H1 (cell line): ENCODE measurements around the gene SEMA4D. TPM values are rescaled to one million over a fixed set of nuclear protein-coding genes. Genes with fewer than 3 reads are reported as not detected.

Source experiments
- CTCF ChIA-PET: fragments of 300-600 bp; sonication (Branson Sonifier 250); formaldehyde crosslinking; loops from one replicate; lab custom pipeline; 2021; ENCODE audit not compliant: partially characterized antibody; lab: Charles Lee
- POLR2A ChIA-PET: fragments of 300-600 bp; sonication (Branson Sonifier 250); formaldehyde crosslinking; loops from one replicate; lab custom pipeline; 2021; ENCODE audit warnings: inconsistent platforms; ENCODE audit not compliant: partially characterized antibody; lab: Charles Lee
- DNase-seq, 2 experiments: peaks; one replicate each; pipeline versions ENCODE4 v3.0.0 to v3.0.0-alpha.2; 2010 to 2022; ENCODE audit warnings: low spot score in 2 of 2, low read depth in 1 of 2, mixed read lengths in 1 of 2
- FAIRE-seq: peaks from 2 replicates; lab custom pipeline; 2011; peaks lifted over from hg19 to GRCh38; lab: Jason Lieb, UNC
- H2AFZ ChIP-seq: 2 replicates; pipeline ENCODE4 v1.8.1; 2012; ENCODE audit warnings: low read length, inconsistent platforms
- H2AK5ac ChIP-seq: 2 replicates; pipeline ENCODE4 v1.6.1; 2013; ENCODE audit warnings: low read depth, low read length
- H2BK120ac ChIP-seq: replicated peaks from 2 replicates; pipeline ENCODE3; 2013; ENCODE audit warnings: low read depth, low read length, inconsistent platforms
- H2BK12ac ChIP-seq: 2 replicates; pipeline ENCODE4 v1.6.1; 2013; ENCODE audit warnings: low read depth, low read length
- H2BK15ac ChIP-seq: 2 replicates; pipeline ENCODE4 v1.6.1; 2013; ENCODE audit warnings: low read length
- H2BK20ac ChIP-seq: 2 replicates; pipeline ENCODE4 v1.6.1; 2013; ENCODE audit warnings: low read length
- H2BK5ac ChIP-seq: 2 replicates; pipeline ENCODE4 v1.6.1; 2013; ENCODE audit warnings: low read depth, low read length
- H3K14ac ChIP-seq: 2 replicates; pipeline ENCODE4 v1.6.1; 2013; ENCODE audit warnings: inconsistent platforms; ENCODE audit not compliant: insufficient read length
- H3K18ac ChIP-seq: 2 replicates; pipeline ENCODE4 v1.6.1; 2013; ENCODE audit warnings: low read length; ENCODE audit errors: extremely low read depth
- H3K23ac ChIP-seq: 2 replicates; pipeline ENCODE4 v1.6.1; 2013; ENCODE audit warnings: inconsistent platforms; ENCODE audit not compliant: insufficient read length
- H3K23me2 ChIP-seq: 2 replicates; pipeline ENCODE4 v1.6.1; 2013; ENCODE audit warnings: low read depth, low read length
- H3K27ac ChIP-seq: 2 replicates; pipeline ENCODE4 v1.6.1; 2011; ENCODE audit warnings: low read depth, low read length, inconsistent platforms
- H3K27me3 ChIP-seq, 4 experiments: replicated peaks in 1 of 4; 1 replicate in 1 of 4; 2 replicates in 3 of 4; pipeline versions ENCODE4 v1.6.1 to v1.8.1; 2011 to 2013; ENCODE audit warnings: low read length in 3 of 4, mild to moderate bottlenecking in 3 of 4, inconsistent platforms in 2 of 4, mixed read lengths in 2 of 4, moderate library complexity in 1 of 4; ENCODE audit not compliant: control insufficient read depth in 3 of 4, insufficient read depth in 3 of 4; ENCODE audit errors: extremely low read depth in 1 of 4
- H3K36me3 ChIP-seq, 4 experiments: 2 replicates each; pipeline versions ENCODE4 v1.6.1 to v1.8.1; 2011 to 2013; ENCODE audit warnings: mild to moderate bottlenecking in 4 of 4, low read length in 3 of 4, moderate library complexity in 2 of 4, control low read depth in 1 of 4, inconsistent platforms in 1 of 4; ENCODE audit not compliant: insufficient read depth in 4 of 4, control insufficient read depth in 2 of 4
- H3K4ac ChIP-seq: replicated peaks from 2 replicates; pipeline ENCODE3; 2013; ENCODE audit warnings: low read length, low read depth, mixed read lengths, inconsistent platforms; ENCODE audit not compliant: insufficient read length
- H3K4me1 ChIP-seq, 4 experiments: replicated peaks in 1 of 4; 1 replicate in 1 of 4; 2 replicates in 3 of 4; pipeline versions ENCODE4 v1.6.1 to v1.8.1; 2011 to 2013; ENCODE audit warnings: low read length in 3 of 4, inconsistent platforms in 2 of 4, mixed read lengths in 1 of 4; ENCODE audit not compliant: insufficient read depth in 4 of 4, control insufficient read depth in 3 of 4
- H3K4me2 ChIP-seq, 2 experiments: 2 replicates each; pipeline versions ENCODE4 v1.6.1 to v1.8.1; 2011 to 2013; ENCODE audit warnings: low read depth in 2 of 2, low read length in 2 of 2, control low read depth in 1 of 2, inconsistent platforms in 1 of 2, mild to moderate bottlenecking in 1 of 2; ENCODE audit not compliant: insufficient read depth in 1 of 2
- H3K4me3 ChIP-seq, 4 experiments: fragments of 200-600, 300-600 bp in 1 of 4; sonication (generic), shearing (Covaris generic), sonication (Bioruptor Twin) in 1 of 4; 2 replicates each; pipeline versions ENCODE4 v1.5.1 to v1.8.1; 2011 to 2016; ENCODE audit warnings: low read length in 4 of 4, low read depth in 3 of 4, control low read depth in 2 of 4, inconsistent platforms in 2 of 4, mild to moderate bottlenecking in 2 of 4, mixed read lengths in 1 of 4, moderate library complexity in 1 of 4; ENCODE audit not compliant: insufficient read depth in 2 of 4; ENCODE audit errors: extremely low read depth in 1 of 4
- H3K56ac ChIP-seq: replicated peaks from 2 replicates; pipeline ENCODE3; 2013; ENCODE audit warnings: low read depth, mild to moderate bottlenecking, mixed read lengths, low read length, inconsistent platforms; ENCODE audit not compliant: insufficient read length
- H3K79me1 ChIP-seq: 2 replicates; pipeline ENCODE4 v1.6.1; 2013; ENCODE audit warnings: low read depth, low read length, control low read depth
- H3K79me2 ChIP-seq, 2 experiments: 2 replicates each; pipeline versions ENCODE4 v1.6.1 to v1.8.1; 2012 to 2013; ENCODE audit warnings: low read length in 2 of 2, mild to moderate bottlenecking in 2 of 2, inconsistent platforms in 1 of 2; ENCODE audit not compliant: insufficient read depth in 2 of 2, control insufficient read depth in 1 of 2
- H3K9ac ChIP-seq, 4 experiments: replicated peaks in 1 of 4; 1 replicate in 1 of 4; 2 replicates in 3 of 4; pipeline versions ENCODE4 v1.6.1 to v1.8.1; 2011 to 2013; ENCODE audit warnings: low read depth in 3 of 4, low read length in 3 of 4, control low read depth in 2 of 4, mild to moderate bottlenecking in 2 of 4, moderate library complexity in 2 of 4, inconsistent platforms in 1 of 4; ENCODE audit errors: extremely low read depth in 1 of 4
- H3K9me3 ChIP-seq, 2 experiments: 2 replicates each; pipeline versions ENCODE4 v1.6.1 to v1.8.1; 2012 to 2013; ENCODE audit warnings: mild to moderate bottlenecking in 2 of 2, moderate library complexity in 2 of 2, control low read depth in 1 of 2, inconsistent platforms in 1 of 2, low read depth in 1 of 2, low read length in 1 of 2, mixed read lengths in 1 of 2; ENCODE audit not compliant: insufficient read depth in 2 of 2
- H4K20me1 ChIP-seq, 2 experiments: replicated peaks in 1 of 2; 2 replicates each; pipeline versions ENCODE3 to v1.8.1; 2011 to 2013; ENCODE audit warnings: inconsistent platforms in 2 of 2, low read length in 2 of 2, mild to moderate bottlenecking in 1 of 2; ENCODE audit not compliant: insufficient read depth in 2 of 2, control insufficient read depth in 1 of 2
- H4K5ac ChIP-seq: 2 replicates; pipeline ENCODE4 v1.6.1; 2013; ENCODE audit warnings: low read length, low read depth, mixed read lengths, inconsistent platforms; ENCODE audit not compliant: insufficient read length
- H4K8ac ChIP-seq: 2 replicates; pipeline ENCODE4 v1.8.0; 2013; ENCODE audit warnings: mild to moderate bottlenecking, moderate library complexity, low read length, inconsistent platforms; ENCODE audit not compliant: insufficient read depth; ENCODE audit errors: extremely low read depth
- H4K91ac ChIP-seq: replicated peaks from 2 replicates; pipeline ENCODE3; 2013; ENCODE audit warnings: low read length, mixed read lengths, inconsistent platforms; ENCODE audit not compliant: insufficient read length
- CBX8 ChIP-seq: fragments of 300-800, 300-1000 bp; sonication (generic); IDR thresholded peaks from 2 replicates; pipeline ENCODE4 v1.7.1; 2016; ENCODE audit warnings: low read depth, low read length, borderline replicate concordance
- EZH2 ChIP-seq: fragments of 200-600 bp; sonication (generic); IDR thresholded peaks from 2 replicates; pipeline ENCODE4 v1.7.1; 2012; ENCODE audit warnings: low read depth, mild to moderate bottlenecking, moderate library complexity, low read length, inconsistent platforms; ENCODE audit not compliant: severe bottlenecking
- HDAC2 ChIP-seq, 2 experiments: fragments of 300-600 bp in 1 of 2; sonication (generic) in 1 of 2; IDR thresholded peaks; 2 replicates each; pipeline ENCODE4 v1.6.1; 2011 to 2012; ENCODE audit warnings: low read depth in 2 of 2, low read length in 2 of 2, mild to moderate bottlenecking in 2 of 2, moderate library complexity in 2 of 2, borderline replicate concordance in 1 of 2, inconsistent platforms in 1 of 2
- HDAC6 ChIP-seq: IDR thresholded peaks from one replicate; pipeline ENCODE4 v1.7.1; 2012; ENCODE audit warnings: low read depth, mild to moderate bottlenecking, inconsistent platforms, low read length, moderate library complexity
- JUN ChIP-seq: IDR thresholded peaks from 2 replicates; pipeline ENCODE4 v1.6.1; 2011; ENCODE audit warnings: low read depth, mild to moderate bottlenecking, improper control_type of control experiment, low read length
- NANOG ChIP-seq: IDR thresholded peaks from 2 replicates; pipeline ENCODE4 v1.6.1; 2011; ENCODE audit warnings: low read length, low read depth, mild to moderate bottlenecking, inconsistent platforms; ENCODE audit not compliant: insufficient read depth, poor library complexity, severe bottlenecking
- NRF1 ChIP-seq: IDR thresholded peaks from 2 replicates; pipeline ENCODE4 v1.6.1; 2011; ENCODE audit warnings: mild to moderate bottlenecking, low read depth, low read length, improper control_type of control experiment
- PHF8 ChIP-seq: fragments of 200-600 bp; sonication (generic); conservative IDR thresholded peaks from 2 replicates; pipeline ENCODE4 v1.7.1; 2012; ENCODE audit warnings: low read depth, mild to moderate bottlenecking, inconsistent platforms, low read length, moderate library complexity
- RFX5 ChIP-seq: IDR thresholded peaks from 2 replicates; pipeline ENCODE4 v1.6.1; 2011; ENCODE audit warnings: low read depth, low read length, improper control_type of control experiment, borderline replicate concordance
- SIN3A ChIP-seq, 2 experiments: IDR thresholded peaks in 1 of 2; conservative IDR thresholded peaks in 1 of 2; 2 replicates each; pipeline ENCODE4 v1.6.1; 2011 to 2012; ENCODE audit warnings: low read length in 2 of 2, improper control_type of control experiment in 1 of 2, low read depth in 1 of 2, mild to moderate bottlenecking in 1 of 2
- SIX5 ChIP-seq: IDR thresholded peaks from 2 replicates; pipeline ENCODE4 v1.6.1; 2011; ENCODE audit warnings: mild to moderate bottlenecking, low read depth, low read length
- ZNF274 ChIP-seq: IDR thresholded peaks from 2 replicates; pipeline ENCODE4 v1.7.0; 2012; ENCODE audit warnings: low read length, borderline replicate concordance; ENCODE audit errors: extremely low read depth
- WGBS, 2 experiments: shearing (Covaris generic) in 1 of 2; methylation state at CpG; one replicate each; pipeline versions ENCODE4 v1.1.6 to v1.1.7; 2013 to 2015; ENCODE audit warnings: low lambda C conversion rate in 2 of 2, mixed read lengths in 2 of 2, inconsistent platforms in 1 of 2, low coverage in 1 of 2, missing lambda C conversion rate in 1 of 2; ENCODE audit not compliant: insufficient replicate concordance in 2 of 2, insufficient coverage in 1 of 2, insufficient read length in 1 of 2; ENCODE audit errors: extremely low coverage in 1 of 2, missing lambda C conversion rate in 1 of 2; 5-methylcytosine and 5-hydroxymethylcytosine counted together
- polyA plus RNA-seq, 7 experiments: library from polyadenylated mRNA; depleted of rRNA in 3 of 7; stranded (reverse) in 5 of 7; unstranded in 2 of 7; fragments of >200 nt in 5 of 7; fragments of 200-250 nt in 2 of 7; gene quantifications; 1 replicate in 5 of 7; 2 replicates in 1 of 7; 4 replicates in 1 of 7; pipeline versions ENCODE4 v1.2.1 to v1.2.3, GENCODE V29; 2011 to 2013; ENCODE audit warnings: missing spikeins in 2 of 7, mixed read lengths in 2 of 7
- total RNA-seq: library from RNA; stranded (reverse); fragmentation: NEBNext Ultra II Directional; extraction: Animal tissue kit (Norgen Biotek cat#: 25700); gene quantifications from 2 replicates; pipeline ENCODE4 v1.2.1, GENCODE V29; 2021

Gene SEMA4D
- total and polyA plus RNA-seq, 2 of the 8 experiments (the other 6 are each of a cell fraction or from before 2014, with no cell fraction given) = 21.0 to 70.4 TPM

DNA sequence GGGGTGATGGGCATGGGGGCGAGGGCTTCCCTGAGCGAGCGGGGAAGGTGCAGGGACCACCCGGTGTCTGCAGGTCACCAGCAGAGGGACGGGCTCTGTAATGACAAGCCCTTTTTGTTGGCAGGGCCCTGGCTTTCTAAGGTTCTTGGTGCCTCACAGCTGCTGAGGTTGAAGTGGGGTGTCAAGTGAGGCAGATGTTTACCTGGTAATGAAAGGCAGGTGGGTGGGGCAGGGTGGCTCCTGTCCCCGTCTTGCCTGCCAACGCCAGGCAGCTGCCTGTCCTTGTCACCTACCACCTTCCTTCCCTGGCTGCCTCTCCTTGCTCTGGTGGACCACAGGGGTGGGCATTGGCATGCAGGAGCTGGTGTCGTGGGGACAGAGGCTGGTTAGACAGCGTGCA is 41.0 kb upstream of the SEMA4D start:
- ChIA-PET CTCF (interaction anchor here (0.6 to 3.6 kb wide), 6 partner anchors 9 to 543 kb away, joined by 3 to 23 read pairs (median 6); no protein-coding TSS in a partner anchor), POLR2A (no interaction called here)
- TF ChIP-seq PHF8 = no peak
- TF ChIP-seq ZNF274 = no peak
- TF ChIP-seq NANOG = no peak
- TF ChIP-seq HDAC2 (IDR thresholded peaks at IDR 0.05; ENCODE audit: borderline replicate concordance in 1 of 2, low read depth in 2 of 2, low read length in 2 of 2) = no peak
- TF ChIP-seq EZH2 = no peak
- no peak for TF ChIP-seq CBX8
- TF ChIP-seq HDAC6 = no peak
- TF ChIP-seq NRF1 = no peak
- TF ChIP-seq SIX5 = no peak
- no peak for TF ChIP-seq SIN3A (conservative IDR thresholded peaks at IDR 0.05 in 1 of 2, IDR thresholded peaks at IDR 0.05 in 1 of 2; ENCODE audit: low read depth in 1 of 2, low read length in 2 of 2)
- no peak for TF ChIP-seq RFX5
- no peak for TF ChIP-seq JUN

More for the DNA sequence above, 41.0 kb upstream of the SEMA4D start:
- Histone ChIP-seq H3K27ac (no peak overlapping the region), H3K79me2 (no peaks in the 10 kb centered on the region), H3K9me3 (no peaks in the 10 kb centered on the region), H2AFZ (no peak overlapping the region), H3K23me2 (peaks cover 5% of the 10 kb centered on the region; the same call in 1 of the 2 replicates), H2BK12ac (no peak overlapping the region), H3K36me3 (no peaks in the 10 kb centered on the region), H3K23ac (no peak overlapping the region), H4K91ac (no peak overlapping the region), H2BK15ac (no peak overlapping the region), H3K4ac (no peak overlapping the region), H3K4me1 (peaks cover 0 to 2% (median 1%) of the 10 kb centered on the region in 4 experiments; a peak in 6 of 7 replicates), H4K8ac (no peak overlapping the region), H2BK120ac (no peak overlapping the region), H3K79me1 (no peaks in the 10 kb centered on the region), H3K56ac (no peak overlapping the region), H3K4me3 (no peak overlapping the region), H3K27me3 (no peaks in the 10 kb centered on the region; a peak in 1 of 7 replicates), H2AK5ac (no peak overlapping the region), H3K9ac (no peak overlapping the region), H4K20me1 (peaks cover 0 to 6% of the 10 kb centered on the region in 2 experiments), H2BK5ac (no peak overlapping the region; the same call in 1 of the 2 replicates), H4K5ac (no peak overlapping the region), H3K4me2 (no peak overlapping the region), H2BK20ac (no peak overlapping the region), H3K14ac (no peak overlapping the region), H3K18ac (no peak overlapping the region)
- no peak for FAIRE-seq
- WGBS, 2 experiments = 90% methylated on average over 6 of the region's 9 CpGs; no CpG with 5 or more reads in 1 of the 2 experiments
- no peak for DNase-seq
